ENCODE measurements around the gene AEBP2.

DNA sequence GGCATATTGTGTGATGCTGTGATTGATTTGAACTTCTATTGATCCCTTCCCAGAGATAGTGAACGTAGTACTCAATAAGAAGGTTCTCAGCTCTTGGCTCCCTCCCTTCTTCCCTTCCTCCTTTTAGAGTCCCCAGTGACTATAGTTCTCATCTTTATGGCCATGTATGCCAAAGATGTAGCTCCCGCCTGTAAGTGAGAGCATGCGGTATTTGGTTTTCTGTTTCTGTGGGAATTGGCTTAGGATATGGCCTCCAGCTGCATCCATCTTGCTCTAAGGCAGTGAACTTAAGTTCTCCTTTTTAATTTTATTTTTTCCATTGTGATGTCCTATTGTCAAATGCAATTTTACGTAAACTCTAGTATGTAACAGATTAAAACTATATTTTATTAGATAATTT, 109.5 kb downstream of the AEBP2 start:
- TF ChIP-seq, protein P1, sequence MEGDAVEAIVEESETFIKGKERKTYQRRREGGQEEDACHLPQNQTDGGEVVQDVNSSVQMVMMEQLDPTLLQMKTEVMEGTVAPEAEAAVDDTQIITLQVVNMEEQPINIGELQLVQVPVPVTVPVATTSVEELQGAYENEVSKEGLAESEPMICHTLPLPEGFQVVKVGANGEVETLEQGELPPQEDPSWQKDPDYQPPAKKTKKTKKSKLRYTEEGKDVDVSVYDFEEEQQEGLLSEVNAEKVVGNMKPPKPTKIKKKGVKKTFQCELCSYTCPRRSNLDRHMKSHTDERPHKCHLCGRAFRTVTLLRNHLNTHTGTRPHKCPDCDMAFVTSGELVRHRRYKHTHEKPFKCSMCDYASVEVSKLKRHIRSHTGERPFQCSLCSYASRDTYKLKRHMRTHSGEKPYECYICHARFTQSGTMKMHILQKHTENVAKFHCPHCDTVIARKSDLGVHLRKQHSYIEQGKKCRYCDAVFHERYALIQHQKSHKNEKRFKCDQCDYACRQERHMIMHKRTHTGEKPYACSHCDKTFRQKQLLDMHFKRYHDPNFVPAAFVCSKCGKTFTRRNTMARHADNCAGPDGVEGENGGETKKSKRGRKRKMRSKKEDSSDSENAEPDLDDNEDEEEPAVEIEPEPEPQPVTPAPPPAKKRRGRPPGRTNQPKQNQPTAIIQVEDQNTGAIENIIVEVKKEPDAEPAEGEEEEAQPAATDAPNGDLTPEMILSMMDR (optimal IDR thresholded peaks at IDR 0.05 in 1 of 3, IDR thresholded peaks at IDR 0.05 in 1 of 3, conservative IDR thresholded peaks at IDR 0.05 in 1 of 3; ENCODE audit: extremely low read depth in 1 of 3, insufficient read depth in 2 of 3, low read length in 3 of 3) = no peak
- no peak for TF ChIP-seq EZH2 (IDR thresholded peaks at IDR 0.05; ENCODE audit: low read length)
